Mononuclear cell (primary cell): ENCODE measurements around the gene DNAH6. TPM values are rescaled to one million over a fixed set of nuclear protein-coding genes. Genes with fewer than 3 reads are reported as not detected.

Experiments used
- H3K27me3 ChIP-seq: 2 replicates; pipeline ENCODE4 v1.6.0; 2011; ENCODE audit warnings: low read length, control low read depth; ENCODE audit not compliant: insufficient read depth
- H3K4me1 ChIP-seq: 2 replicates; pipeline ENCODE4 v1.5.1; 2011; ENCODE audit warnings: mild to moderate bottlenecking, low read length, control low read depth; ENCODE audit not compliant: insufficient read depth
- H3K4me3 ChIP-seq: 2 replicates; pipeline ENCODE4 v1.5.1; 2011; ENCODE audit warnings: mild to moderate bottlenecking, low read length, moderate library complexity
- H3K9me3 ChIP-seq: 2 replicates; pipeline ENCODE4 v1.5.1; 2011; ENCODE audit warnings: low read depth, mild to moderate bottlenecking, control low read depth, low read length
- total RNA-seq: library from RNA; depleted of rRNA; stranded (reverse); fragments of >200 nt; gene quantifications from one replicate; pipeline ENCODE4 v1.2.3, GENCODE V29; 2012

Gene DNAH6
- total RNA-seq, 1 donor: 0.31 TPM

DNA sequence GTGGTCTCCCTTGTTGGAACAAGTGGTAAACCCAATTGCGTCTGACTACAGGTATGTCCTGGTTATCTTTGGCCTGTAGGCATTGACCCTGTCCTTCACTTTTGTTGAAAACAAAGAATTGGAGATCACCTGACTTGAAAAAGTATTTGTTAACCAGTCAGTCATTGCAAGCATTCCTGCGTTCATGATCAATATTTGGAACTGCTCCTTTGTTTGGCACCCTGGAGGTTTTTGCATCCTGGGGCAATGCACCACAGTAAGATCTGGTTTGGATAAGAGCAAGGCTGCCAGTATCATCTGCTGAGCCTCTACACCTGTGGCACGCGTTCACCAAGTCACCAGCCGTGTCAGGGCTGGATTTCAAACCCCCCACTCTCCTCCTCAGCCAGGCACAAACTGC is 115.7 kb downstream of the DNAH6 start:
- Histone ChIP-seq H3K9me3 (no peaks in the 10 kb centered on the region), H3K4me3 (no peak overlapping the region), H3K4me1 (no peaks in the 10 kb centered on the region), H3K27me3 (no peaks in the 10 kb centered on the region)

DNA sequence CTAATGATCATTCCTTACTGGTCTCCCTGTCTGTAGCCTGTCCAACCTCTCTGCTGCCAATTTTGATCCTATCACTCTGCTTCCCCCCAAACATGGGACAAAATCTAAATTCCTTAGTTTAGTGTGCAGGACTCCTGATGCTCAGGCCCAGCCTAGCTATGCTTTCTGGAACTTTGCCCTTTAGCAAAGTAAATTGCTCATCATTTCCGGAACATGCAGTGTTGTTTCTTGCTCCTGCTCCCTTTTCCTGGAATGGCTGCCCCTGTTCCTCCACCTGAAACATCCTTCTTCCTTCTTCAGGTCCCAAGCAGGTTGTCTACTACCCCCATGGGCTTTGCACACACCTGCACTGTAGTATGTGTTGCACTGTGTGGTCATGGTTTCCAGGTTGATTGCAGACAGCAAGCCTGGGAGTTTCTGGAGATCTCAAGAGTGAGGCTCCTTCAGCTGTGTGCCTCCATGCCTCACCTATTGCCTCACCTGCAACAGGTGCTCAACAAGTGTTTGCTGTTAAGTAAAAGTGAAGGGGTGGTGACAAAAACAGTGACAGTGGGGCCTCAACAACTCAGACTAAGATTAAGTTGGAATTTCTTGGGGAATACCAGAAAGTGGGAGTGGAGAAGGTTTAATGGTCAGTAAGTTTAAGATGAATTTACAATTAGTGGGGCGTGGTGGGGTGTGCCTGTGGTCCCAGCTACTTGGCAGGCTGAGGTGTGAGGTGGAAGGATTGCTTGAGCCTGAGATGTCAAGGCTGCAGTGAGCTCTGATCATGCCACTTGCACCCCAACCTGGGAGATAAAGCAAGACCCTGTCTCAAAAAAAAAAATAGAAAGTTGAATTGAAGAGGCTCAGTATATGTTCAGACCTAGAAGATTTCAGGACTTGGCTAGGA is 120.0 kb downstream of the DNAH6 start:
- Histone ChIP-seq H3K9me3 (no peaks in the 10 kb centered on the region), H3K4me1 (no peaks in the 10 kb centered on the region), H3K27me3 (no peaks in the 10 kb centered on the region), H3K4me3 (no peak overlapping the region)

DNA sequence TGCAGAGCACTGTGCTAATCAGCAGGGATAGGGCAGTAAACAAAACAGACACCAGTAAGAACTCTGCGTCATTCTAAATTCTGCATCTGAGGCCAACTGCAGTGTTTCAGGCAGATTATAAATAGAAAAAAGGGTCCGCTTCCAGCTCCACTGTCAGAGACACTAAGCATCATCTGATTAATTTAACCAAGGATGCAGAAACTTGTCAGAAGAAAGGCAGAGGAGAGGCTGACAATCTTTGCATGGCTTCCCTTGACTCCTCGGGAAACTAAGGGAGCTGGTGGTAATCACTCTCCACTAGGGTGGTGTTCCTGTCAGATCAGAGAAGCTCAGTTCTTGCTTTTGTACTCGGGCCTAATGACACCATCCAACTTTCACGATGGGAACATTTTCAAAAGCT is 123.5 kb downstream of the DNAH6 start:
- Histone ChIP-seq H3K4me3 (no peak overlapping the region), H3K9me3 (no peaks in the 10 kb centered on the region), H3K4me1 (no peaks in the 10 kb centered on the region), H3K27me3 (no peaks in the 10 kb centered on the region)

DNA sequence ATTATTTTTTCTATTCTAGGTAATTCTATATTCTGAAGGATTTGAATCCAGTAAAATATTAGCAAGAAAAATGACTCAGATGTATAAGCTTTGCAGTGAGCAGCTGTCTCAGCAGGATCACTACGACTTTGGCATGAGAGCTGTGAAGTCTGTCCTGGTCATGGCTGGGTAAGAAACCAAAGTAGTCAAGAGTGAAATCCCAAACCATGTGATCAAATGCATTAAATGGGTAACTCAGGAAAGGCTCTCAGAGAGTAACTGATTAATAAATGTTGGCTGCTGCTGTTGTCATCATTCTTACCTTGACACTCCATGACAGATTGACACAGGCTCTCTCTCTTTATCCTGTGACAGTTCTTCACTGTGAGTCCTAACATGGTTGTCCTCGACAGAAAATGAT is 124.1 kb downstream of the DNAH6 start:
- H3K4me3 ChIP-seq: no peak overlapping the region
- no peaks in the 10 kb centered on the region for H3K9me3 ChIP-seq
- H3K27me3 ChIP-seq: no peaks in the 10 kb centered on the region
- H3K4me1 ChIP-seq: no peaks in the 10 kb centered on the region

DNA sequence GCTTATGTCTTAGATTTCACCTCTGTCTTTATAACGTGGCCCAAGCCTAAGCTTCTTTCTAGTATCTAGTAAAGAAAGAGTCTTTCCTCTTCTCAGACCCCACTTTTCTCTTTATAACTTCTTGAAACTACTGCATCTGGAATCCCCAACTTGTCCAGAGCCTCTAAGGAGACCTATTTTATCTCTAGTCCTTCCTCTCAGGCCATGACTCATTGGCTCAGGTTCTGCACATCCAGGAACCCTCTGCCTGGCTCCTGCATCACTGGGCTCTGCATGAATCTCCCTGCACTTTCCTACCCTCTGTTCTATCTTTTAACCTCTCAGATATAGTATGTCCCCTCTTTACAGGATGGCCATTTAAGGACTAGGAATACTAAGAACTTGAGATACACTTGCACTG is 124.7 kb downstream of the DNAH6 start:
- no peak overlapping the region for H3K4me3 ChIP-seq
- H3K27me3 ChIP-seq: no peaks in the 10 kb centered on the region
- no peaks in the 10 kb centered on the region for H3K4me1 ChIP-seq
- no peaks in the 10 kb centered on the region for H3K9me3 ChIP-seq

DNA sequence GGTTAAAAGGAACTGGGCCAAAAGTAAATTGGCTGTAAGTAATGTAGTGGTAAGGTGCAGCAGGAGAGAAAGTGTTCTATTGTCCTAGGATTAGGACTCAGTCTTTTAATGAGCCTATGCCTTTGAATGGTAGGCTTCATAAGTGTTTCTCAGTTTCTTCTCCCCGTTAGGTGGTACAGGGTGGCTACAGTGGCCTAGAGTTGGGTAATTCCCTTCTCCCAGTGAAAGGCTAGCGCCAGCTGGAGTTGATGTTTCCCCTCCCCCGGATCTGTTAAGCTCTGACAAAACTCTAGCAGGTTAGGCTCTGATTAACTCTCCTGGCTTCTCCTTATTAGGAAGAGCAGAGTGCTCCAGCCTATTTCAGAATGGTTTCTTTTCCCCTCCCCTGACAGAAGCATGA is 127.7 kb downstream of the DNAH6 start:
- H3K4me1 ChIP-seq: no peaks in the 10 kb centered on the region
- no peaks in the 10 kb centered on the region for H3K27me3 ChIP-seq

DNA sequence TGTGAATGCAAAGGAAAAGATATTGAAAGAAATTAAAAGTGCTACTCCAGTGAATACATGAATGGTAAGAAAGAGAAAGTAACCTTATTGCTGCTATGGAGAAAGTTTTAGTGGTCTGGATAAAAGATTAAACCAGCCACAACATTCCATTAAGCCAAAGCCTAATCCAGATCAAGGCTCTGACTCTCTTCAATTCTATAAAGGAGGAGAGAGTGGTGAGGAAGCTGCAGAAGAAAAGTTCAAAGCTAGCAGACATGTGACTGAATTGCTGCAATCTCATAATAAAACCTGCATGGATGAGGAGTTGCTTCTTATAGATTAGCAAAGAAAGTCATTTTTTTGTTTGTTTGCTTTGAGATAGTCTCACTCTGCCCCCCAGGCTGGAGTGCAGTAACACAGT is 130.2 kb downstream of the DNAH6 start:
- H3K4me3 ChIP-seq: no peak overlapping the region
- no peaks in the 10 kb centered on the region for H3K27me3 ChIP-seq
- no peaks in the 10 kb centered on the region for H3K9me3 ChIP-seq
- peaks cover 15% of the 10 kb centered on the region for H3K4me1 ChIP-seq

More for the DNA sequence above, 127.7 kb downstream of the DNAH6 start:
- Histone ChIP-seq H3K4me3 (no peak overlapping the region), H3K9me3 (no peaks in the 10 kb centered on the region)

DNA sequence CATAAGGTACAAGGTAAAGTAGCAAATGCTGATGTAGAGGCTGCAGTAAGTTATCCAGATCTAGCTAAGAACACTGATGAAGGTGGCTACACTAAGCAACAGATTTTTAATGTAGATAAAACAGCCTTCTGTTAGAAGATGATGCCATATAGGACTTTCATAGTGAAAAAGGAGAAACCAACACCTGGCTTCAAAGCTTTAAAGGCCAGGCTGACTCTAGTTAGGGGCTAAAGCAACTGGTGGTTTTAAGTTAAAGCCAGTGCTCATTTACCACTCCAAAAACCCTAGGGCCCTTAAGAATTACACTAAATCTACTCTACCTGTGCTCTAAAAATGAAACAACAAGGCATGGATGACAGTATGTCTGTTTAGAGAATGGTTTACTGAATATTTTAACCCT is 131.0 kb downstream of the DNAH6 start:
- peaks cover 15% of the 10 kb centered on the region for H3K4me1 ChIP-seq
- H3K9me3 ChIP-seq: no peaks in the 10 kb centered on the region
- no peak overlapping the region for H3K4me3 ChIP-seq
- no peaks in the 10 kb centered on the region for H3K27me3 ChIP-seq

DNA sequence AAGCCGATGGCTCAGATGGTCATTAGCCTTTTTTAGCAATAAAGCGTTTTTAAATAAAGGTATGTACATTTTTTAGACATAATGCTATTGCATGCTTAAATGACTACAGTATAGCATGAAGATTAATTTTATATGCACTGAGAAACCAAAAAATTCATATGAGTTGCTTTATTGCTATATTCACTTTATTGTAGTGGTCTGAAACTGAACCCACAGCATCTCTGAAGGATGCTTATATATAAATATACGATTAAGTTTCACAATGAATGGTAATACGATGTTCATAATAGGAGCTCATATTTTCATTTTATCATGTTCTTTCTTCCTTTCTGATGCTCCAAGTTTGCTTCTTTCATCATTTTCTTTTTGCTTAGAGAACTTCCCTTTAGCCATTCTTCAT is 132.8 kb downstream of the DNAH6 start:
- peaks cover 15% of the 10 kb centered on the region for H3K4me1 ChIP-seq
- no peaks in the 10 kb centered on the region for H3K9me3 ChIP-seq
- no peaks in the 10 kb centered on the region for H3K27me3 ChIP-seq
- H3K4me3 ChIP-seq: no peak overlapping the region

DNA sequence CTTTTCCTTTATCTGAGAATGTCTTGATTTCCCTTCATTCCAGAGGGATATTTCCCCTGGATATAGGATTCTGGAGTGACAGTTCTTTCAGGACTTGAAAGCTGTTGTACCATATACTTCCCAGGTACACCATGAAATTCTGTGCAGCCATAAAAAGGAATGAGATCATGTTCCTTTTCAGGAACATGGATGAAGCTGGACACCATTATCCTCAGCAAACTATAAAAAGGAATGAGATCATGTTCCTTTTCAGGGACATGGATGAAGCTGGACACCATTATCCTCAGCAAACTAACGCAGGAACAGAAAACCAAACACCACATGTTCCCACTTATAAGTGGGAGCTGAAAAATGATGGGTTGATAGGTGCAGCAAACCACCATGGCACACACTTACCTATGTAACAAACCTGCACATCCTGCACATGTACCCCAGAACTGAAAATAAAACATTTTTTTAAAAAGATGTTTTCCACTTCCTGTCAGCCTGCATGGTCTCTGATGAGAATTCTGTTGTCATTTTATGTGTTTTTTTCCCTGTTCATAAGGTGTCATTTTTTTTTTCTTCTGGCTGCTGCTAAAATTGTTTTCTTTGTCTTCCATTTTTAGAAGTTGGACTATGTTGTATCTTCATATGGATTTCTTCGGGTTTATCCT is 133.3 kb downstream of the DNAH6 start:
- H3K27me3 ChIP-seq: no peaks in the 10 kb centered on the region
- no peaks in the 10 kb centered on the region for H3K9me3 ChIP-seq
- peaks cover 15% of the 10 kb centered on the region for H3K4me1 ChIP-seq
- H3K4me3 ChIP-seq: no peak overlapping the region

DNA sequence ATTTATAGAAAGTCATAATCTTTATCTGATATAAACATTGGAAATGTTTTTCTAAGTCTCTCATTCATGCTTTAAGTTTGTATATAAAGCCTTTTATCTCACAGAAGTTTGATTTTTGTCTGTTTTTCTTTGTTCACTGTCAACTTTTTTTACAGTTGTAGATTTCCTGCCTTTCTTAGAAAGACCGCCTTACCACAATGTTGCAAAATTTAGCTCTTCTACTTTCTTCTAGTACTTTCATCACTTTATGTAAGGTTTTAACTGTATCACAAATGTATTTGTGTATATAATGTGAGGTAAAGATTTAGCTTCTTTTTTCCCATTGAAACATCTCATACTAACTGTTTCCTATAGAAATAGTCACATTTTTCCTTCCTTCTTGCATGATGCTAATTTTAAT is 136.1 kb downstream of the DNAH6 start:
- H3K4me3 ChIP-seq: no peak overlapping the region

DNA sequence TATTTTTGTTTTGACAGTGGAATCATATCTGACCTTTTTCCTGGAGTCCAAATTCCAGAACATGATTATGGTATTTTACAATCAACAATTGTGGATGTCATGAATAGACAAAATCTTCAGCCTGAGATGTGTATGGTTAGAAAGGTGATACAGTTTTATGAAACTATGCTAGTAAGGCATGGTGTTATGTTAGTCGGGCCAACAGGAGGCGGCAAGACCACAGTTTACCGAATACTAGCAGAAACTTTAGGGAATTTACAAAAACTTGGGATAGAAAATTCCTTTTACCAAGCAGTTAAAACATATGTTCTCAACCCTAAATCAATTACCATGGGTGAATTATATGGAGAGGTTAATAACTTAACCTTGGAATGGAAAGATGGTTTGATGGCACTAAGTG is 137.0 kb downstream of the DNAH6 start:
- Histone ChIP-seq H3K4me1 (peaks cover 15% of the 10 kb centered on the region), H3K4me3 (no peak overlapping the region), H3K27me3 (no peaks in the 10 kb centered on the region), H3K9me3 (no peaks in the 10 kb centered on the region)

More for the DNA sequence above, 136.1 kb downstream of the DNAH6 start:
- no peaks in the 10 kb centered on the region for H3K27me3 ChIP-seq
- H3K4me1 ChIP-seq: peaks cover 15% of the 10 kb centered on the region
- H3K9me3 ChIP-seq: no peaks in the 10 kb centered on the region

DNA sequence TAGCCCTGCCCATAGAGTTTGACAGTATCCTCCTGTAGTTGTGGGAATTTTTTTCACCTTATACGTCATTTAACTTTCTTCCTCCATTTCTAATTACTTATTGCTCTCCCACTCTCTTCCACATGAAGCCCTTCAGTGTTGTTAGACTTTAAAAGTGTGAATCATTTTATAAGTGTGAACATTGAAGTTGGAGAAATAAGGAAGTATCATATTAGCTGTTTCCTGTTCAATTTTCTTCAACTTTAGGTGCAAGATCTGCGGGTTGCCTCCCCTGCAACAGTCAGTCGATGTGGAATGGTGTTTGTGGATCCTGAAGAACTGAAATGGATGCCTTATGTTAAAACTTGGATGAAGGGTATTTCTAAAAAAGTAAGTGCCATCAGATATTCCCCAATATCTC is 138.1 kb downstream of the DNAH6 start:
- H3K27me3 ChIP-seq: no peaks in the 10 kb centered on the region
- H3K4me1 ChIP-seq: peaks cover 15% of the 10 kb centered on the region
- no peaks in the 10 kb centered on the region for H3K9me3 ChIP-seq
- H3K4me3 ChIP-seq: no peak overlapping the region

DNA sequence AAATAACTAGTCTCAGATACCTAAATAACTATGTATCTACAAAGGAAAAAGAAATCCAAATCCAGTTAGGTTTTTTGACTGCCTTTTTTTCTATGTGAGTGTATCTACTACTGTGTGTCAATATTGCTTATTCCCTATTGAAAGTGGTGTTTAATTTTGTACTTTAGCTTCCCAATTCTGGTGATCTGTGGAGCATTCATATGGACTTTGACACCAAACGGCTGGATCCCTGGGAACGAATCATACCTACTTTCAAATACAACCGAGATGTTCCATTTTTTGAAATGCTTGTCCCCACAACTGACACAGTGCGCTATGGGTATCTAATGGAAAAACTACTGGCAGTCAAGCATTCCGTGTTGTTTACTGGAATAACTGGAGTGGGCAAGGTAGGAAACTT is 152.8 kb downstream of the DNAH6 start:
- Histone ChIP-seq H3K4me1 (no peaks in the 10 kb centered on the region), H3K27me3 (no peaks in the 10 kb centered on the region), H3K9me3 (no peaks in the 10 kb centered on the region), H3K4me3 (no peak overlapping the region)

DNA sequence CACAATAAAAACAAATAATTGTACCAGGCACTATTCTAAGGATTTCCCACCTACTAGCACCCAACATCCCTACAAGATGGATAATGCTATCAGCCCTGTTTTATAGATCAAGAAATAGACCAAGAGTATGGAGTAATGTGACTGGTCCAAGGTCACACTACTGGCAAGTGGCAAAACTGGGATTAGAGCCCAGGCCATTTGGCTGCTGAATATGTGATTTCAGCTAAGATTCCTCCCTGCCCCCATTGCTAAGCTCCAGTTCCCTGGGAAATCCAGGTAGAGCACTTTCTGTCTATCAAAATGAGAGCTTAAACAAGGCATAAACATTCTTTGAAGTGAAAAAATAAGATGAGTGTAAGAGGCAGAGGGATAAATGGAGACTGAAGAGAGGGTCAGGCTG is 157.8 kb downstream of the DNAH6 start:
- no peaks in the 10 kb centered on the region for H3K9me3 ChIP-seq
- H3K4me1 ChIP-seq: no peaks in the 10 kb centered on the region
- H3K27me3 ChIP-seq: no peaks in the 10 kb centered on the region
- H3K4me3 ChIP-seq: no peak overlapping the region

DNA sequence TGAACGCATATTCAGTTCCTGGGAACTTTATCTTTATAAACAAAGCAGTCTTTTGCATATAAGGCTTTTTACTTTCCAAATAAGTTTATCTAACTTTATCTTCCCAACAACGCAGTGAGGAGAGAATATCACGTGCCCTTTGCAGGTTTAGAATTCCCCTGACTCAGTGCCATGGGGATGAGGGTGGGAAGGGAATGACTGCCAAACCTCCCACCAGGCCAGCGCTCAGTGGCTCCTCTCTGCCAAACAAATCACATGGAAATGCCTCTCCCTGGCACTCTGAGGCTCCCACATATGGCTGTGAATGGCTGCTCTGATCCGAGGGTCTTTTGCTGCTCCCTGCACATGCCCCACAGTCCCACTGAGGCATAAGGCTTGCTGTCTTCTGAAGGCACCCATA is 158.3 kb downstream of the DNAH6 start:
- H3K4me3 ChIP-seq: no peak overlapping the region
- H3K9me3 ChIP-seq: no peaks in the 10 kb centered on the region
- H3K4me1 ChIP-seq: no peaks in the 10 kb centered on the region
- H3K27me3 ChIP-seq: no peaks in the 10 kb centered on the region
